ENCODE data around the gene LNX2.

Gene LNX2

GRCh38 chr13:27497563-27498230 is 122.6 kb downstream of the LNX2 start:
- DNase-seq = peak; percentile 66

GRCh38 chr13:27496536-27497273 is 123.6 kb downstream of the LNX2 start:
- DNase-seq = no peak

GRCh38 chr13:27496006-27496405 is 124.3 kb downstream of the LNX2 start:
- no peak for DNase-seq
